H7 (cell line): Measurements from ENCODE around the gene CNN1. TPM values are rescaled to one million over a fixed set of nuclear protein-coding genes. Genes with fewer than 3 reads are reported as not detected.

Experiments
- DNase-seq: peaks from one replicate; pipeline ENCODE4 v3.0.0; 2012
- H3K27me3 ChIP-seq: 2 replicates; pipeline ENCODE4 v1.6.0; 2011; ENCODE audit warnings: mild to moderate bottlenecking, low read length; ENCODE audit not compliant: control insufficient read depth, insufficient read depth
- H3K36me3 ChIP-seq: replicated peaks from 2 replicates; pipeline ENCODE4 v1.5.1; 2011; ENCODE audit warnings: low read length; ENCODE audit not compliant: control insufficient read depth, insufficient read depth
- H3K4me3 ChIP-seq: 2 replicates; pipeline ENCODE4 v1.5.1; 2011; ENCODE audit warnings: low read depth, mild to moderate bottlenecking, control low read depth, low read length, moderate library complexity; ENCODE audit not compliant: insufficient read depth
- total RNA-seq: library from RNA; depleted of rRNA; stranded (reverse); fragments of >200 nt; shearing (Covaris generic); gene quantifications from 2 replicates; pipeline ENCODE4 v1.2.3, GENCODE V29; 2014

CNN1 gene
- total RNA-seq, 1 experiment from 2014 or later: 26.7 TPM

DNA sequence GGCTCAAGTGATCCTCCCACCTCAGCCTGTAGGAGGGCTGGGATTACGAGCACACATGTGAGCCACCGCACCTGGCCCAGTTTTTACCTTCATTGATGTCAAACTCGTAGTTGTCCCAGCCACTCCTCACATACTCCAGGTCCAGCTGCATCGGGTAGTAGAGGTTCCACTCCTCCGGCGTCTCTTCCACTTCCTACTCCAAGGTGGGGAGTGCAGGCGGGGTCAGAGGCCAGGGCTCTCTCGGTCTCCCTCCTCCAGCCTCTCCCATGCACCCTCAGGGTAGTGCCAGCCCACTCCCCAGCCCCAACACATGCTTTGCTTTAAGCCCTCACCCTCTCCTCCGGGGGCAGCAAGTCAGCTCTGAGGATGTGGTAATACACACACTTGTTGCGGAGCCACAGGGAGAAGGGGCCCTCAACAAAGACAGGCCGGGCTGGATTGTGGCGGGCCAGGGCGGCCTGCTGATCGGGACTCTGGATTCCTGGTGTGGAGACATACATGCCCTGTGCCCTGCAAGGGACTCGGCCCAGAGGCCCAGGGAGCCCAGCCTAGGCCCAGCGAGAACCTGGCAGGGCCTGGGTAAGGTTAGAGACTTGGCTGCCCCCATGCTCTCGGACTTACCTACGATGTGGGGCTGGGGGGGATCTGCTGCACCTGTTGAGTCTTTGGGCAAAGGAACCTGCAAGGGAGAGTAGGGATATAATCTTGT is 31.1 kb upstream of the CNN1 start:
- Histone ChIP-seq H3K36me3 (peaks cover 2% of the 10 kb centered on the region), H3K27me3 (no peaks in the 10 kb centered on the region), H3K4me3 (no peak overlapping the region)
- peak; percentile 57 for DNase-seq

DNA sequence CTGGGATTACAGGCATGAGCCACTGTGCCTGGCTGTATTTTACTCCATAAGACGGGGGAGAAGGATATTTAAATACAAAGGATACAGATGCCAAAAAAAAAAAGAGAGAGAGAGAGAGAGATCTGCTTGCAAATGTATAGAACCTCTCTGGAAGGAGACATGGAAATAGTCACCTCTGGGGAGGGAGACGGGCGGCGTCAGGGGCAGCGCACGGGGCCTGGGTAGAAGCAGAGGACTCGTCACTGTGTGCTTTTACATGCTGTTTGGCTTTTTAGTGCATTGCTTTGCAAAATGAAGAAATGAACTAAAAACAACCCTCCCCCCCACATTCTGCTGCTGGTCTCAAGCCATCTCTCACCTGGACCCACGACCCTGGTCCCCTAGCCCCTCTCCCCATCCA is 28.2 kb upstream of the CNN1 start:
- peak; percentile 24 for DNase-seq
- Histone ChIP-seq H3K27me3 (no peaks in the 10 kb centered on the region), H3K36me3 (peaks cover 3% of the 10 kb centered on the region), H3K4me3 (no peak overlapping the region)

DNA sequence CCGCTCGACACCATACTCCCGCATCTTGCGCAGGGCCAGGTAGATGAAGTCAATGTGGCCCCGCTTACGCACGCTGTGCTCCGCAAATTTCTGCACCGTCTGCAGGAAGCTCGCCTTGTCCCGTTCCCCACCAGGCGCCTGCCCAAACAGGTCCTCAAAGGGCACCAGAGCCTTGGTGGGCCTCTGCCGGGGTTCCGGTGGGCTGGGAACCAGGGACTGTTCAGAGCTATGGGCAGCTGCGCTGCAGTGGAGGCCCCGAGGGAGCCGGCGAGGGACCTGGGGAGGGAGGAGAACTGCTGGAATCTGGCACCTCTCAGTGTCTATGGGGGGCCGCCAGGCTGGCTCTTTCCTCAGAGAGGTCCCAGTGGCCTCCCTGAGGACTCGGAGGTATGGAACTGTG is 24.7 kb upstream of the CNN1 start:
- no peaks in the 10 kb centered on the region for H3K27me3 ChIP-seq
- H3K4me3 ChIP-seq: no peak overlapping the region
- H3K36me3 ChIP-seq: peaks cover 3% of the 10 kb centered on the region
- DNase-seq: peak; percentile 35

DNA sequence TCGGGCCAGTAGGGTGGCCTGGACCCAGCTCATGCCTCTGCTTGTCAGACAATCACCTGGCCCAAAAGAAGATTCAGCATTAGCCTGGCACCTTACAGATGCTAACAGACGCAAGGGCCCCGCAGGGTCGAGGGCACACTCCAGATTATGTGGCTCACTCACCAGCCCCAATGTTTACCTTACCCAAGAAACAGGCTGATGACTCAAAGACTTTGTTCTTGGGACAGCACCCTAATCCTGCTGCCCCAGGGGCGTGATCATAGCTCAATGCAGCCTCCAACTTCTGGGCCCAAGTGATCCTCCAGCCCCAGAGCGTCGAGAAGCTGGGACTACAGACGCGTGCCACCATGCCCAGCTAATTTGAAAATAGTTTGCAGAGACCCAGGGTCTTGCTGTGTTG is 19.5 kb upstream of the CNN1 start:
- no peak overlapping the region for H3K4me3 ChIP-seq
- H3K36me3 ChIP-seq: no peaks in the 10 kb centered on the region; the same call in 1 of the 2 replicates
- no peak for DNase-seq
- no peaks in the 10 kb centered on the region for H3K27me3 ChIP-seq

DNA sequence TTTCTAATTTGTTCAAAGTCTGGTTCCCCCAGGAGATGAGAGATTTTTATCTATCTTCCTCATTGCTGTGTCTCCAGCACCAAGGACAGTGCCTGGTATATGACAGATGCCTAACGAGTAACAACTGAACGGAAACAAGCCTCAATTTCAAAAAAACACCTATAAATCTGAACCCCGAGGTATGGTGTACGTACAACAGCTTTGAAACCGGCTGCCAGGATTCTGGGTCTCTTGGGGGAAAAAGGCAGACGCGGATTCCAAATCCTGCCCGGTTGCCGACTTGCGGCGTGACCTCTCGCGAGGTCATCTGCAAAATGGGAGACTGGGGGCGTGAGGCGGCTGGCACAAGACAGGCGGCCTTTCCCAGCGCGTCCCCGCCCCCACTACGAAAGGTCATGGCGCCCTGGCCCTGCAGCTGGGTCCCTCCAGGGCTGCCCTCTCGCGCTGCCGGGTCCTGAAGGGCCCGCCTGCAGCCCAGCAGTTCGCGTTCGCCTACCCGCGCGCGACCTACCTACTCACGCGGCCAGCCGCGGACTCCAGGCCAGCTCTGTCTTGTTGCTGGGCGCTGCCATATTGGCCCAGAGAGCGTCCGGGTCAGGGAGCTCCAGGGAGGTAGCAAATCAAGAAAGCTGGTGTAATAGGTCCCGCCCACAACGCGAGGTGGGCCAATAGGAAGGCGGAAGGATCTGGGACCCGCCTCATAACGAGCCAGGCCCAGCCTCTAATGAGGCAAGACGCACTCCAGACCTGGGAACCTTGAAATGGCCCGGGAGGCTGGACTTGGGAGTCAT is 9.9 kb upstream of the CNN1 start, which contains the start of gene ECSIT:
Gene ECSIT (minus strand): TSS at position 584 of the 791 bp plus-strand sequence. CDS start 9,964 bp downstream, outside the sequence.
- peak; percentile 97 for DNase-seq
- no peaks in the 10 kb centered on the region for H3K36me3 ChIP-seq
- no peaks in the 10 kb centered on the region for H3K27me3 ChIP-seq
- peak within 1 kb of the TSS; percentile 80 for H3K4me3 ChIP-seq

DNA sequence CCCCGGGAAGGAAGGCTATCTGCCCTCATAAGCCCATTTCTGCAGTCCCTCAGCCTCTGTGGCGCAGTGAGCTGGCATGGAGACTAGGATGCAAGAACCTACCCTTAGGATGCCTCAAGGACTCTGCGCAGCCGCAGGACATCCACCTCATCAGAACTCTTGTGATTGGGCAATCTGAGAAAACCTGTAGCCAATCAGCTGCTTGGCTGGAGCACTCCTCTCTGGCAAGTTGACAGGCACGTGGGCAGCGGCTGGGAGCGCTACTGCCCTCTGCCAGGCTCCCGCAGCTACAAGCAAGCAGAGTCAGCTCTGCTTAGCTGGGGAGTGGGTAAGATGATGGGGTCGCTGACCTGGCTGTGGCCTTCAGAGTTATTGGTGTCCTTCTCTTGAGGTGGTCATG is 8.2 kb upstream of the CNN1 start:
- Histone ChIP-seq H3K36me3 (no peaks in the 10 kb centered on the region), H3K27me3 (no peaks in the 10 kb centered on the region; the same call in 1 of the 2 replicates), H3K4me3 (no peak overlapping the region)
- peak; percentile 97 for DNase-seq

DNA sequence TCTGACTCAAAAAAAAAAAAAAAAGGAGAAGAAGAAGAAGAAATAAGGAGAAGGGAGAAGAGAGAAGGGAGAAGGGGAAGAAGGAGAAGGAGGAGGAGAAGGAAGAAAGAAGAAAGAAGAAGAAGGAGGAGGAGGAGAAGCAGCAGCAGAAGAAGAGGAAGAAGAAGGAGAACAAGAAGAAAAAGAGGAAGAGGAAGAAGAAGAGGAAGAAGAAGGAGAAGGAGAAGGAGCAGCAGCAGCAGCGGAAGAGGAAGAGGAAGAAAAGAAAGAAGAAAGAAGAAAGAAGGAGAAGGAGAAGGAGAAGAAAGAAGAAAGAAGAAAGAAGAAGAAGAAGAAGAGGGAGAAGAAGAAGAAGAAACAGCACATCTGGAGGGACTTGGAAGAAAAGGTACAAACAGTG is 4.1 kb upstream of the CNN1 start:
- no peak for DNase-seq

DNA sequence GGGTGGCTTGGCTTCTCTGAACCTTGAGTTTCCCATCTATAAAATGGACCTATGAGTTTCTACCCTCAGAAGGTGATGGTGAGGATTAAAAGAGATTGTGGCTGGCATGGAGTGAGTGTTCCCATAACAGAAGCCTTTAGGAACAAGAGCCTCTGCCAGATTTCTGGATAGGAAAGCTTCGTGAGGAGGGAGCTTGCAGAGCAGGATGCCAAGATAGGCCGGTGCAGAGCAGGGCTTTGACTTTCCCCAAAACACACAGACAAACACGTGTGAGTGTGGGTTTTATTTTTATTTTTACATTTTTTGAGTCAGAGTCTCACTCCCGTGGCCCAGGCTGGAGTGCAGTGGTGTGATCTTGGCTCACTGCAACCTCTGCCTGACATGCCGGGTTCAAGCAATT is 3.7 kb upstream of the CNN1 start:
- H3K4me3 ChIP-seq: no peak overlapping the region
- DNase-seq: no peak
- no peaks in the 10 kb centered on the region for H3K36me3 ChIP-seq
- H3K27me3 ChIP-seq: no peaks in the 10 kb centered on the region; the same call in 1 of the 2 replicates

More for the DNA sequence above, 4.1 kb upstream of the CNN1 start:
- no peak overlapping the region for H3K4me3 ChIP-seq
- H3K36me3 ChIP-seq: no peaks in the 10 kb centered on the region
- H3K27me3 ChIP-seq: no peaks in the 10 kb centered on the region; the same call in 1 of the 2 replicates

DNA sequence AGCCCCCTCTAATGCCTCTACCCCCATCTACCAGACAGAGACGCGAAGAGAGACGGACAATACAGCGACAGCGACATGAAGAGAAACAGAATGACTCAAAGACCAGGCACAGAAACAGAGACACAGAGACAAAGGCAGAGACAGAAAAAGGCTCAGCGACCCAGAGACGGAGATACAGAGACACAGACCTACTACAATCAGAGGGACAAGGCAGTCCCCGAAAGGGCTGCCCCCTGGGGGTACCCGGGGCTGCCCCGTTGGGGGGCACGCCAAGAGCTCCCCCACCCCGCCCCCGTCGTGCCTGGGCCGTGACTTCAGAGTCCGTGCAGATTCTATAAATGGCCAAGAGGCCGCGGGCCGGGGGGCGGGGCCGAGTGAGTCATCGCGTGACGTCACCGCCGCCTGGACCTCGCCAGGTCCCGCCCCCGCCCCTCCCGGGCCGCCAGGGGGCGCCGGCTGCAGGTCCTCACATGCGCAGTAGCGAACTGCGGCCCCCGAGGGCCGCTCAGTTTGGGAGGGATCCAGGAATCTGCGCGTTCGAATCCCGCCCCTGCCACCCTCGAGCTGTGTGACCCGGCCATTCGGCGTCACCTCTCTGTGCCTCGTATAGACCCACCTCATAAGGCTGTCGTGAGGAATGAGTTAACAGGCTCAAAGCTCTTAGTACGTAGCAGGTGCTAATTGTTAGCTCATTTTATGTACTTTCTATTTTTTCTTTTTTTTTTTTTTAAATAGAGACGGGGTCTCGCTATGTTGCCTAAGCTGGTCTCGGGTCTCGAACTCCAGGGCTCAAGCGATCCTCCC is 2.7 kb upstream of the CNN1 start:
- Histone ChIP-seq H3K36me3 (no peaks in the 10 kb centered on the region), H3K27me3 (no peaks in the 10 kb centered on the region; the same call in 1 of the 2 replicates), H3K4me3 (peak overlapping the region; percentile 41)
- peak; percentile 99 for DNase-seq

DNA sequence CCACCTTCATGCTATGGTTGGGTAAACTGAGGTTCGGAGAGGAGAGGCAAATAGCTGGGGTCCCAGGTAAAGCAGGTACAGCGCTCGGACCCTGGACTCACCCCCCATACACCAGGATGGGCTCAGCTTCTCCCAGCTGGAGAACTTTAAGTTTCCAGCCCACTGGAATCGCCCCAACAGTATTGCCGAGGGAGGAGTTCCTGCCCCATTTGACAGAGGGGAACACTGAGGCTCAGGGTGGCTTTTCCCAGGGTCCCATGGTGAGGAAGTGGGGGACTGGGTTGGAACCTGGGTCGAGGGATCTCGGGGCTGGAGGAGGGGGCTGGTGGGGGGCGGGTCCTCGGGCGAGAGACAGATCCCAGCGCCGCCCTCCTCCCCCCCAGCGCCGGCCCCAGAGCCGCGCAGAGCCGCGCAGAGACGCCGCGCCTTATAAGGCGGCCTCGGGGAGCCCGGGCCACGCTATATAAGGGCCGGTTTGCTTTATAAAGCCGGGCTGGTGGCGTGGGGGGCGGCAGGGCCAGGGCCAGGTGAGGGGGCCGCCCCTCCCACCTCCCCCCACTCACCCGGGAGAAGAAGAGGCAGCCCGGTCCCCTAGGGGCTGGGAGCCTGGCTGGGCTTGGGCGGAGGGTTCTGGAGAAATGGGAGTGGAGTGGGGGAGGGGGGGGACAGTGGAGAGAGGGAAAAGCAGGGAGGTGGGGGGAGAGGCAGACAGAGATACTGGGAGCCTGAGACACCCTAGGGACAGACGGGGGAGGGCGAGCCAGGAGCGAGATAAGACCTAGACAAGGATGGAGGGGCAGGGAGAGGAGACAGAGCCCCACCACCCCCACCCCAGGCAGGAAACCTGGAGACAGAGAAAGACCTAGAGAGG is 1.1 kb downstream of the CNN1 start:
- Histone ChIP-seq H3K4me3 (peak overlapping the region; percentile 38), H3K36me3 (no peaks in the 10 kb centered on the region), H3K27me3 (no peaks in the 10 kb centered on the region; the same call in 1 of the 2 replicates)
- peak; percentile 94 for DNase-seq

DNA sequence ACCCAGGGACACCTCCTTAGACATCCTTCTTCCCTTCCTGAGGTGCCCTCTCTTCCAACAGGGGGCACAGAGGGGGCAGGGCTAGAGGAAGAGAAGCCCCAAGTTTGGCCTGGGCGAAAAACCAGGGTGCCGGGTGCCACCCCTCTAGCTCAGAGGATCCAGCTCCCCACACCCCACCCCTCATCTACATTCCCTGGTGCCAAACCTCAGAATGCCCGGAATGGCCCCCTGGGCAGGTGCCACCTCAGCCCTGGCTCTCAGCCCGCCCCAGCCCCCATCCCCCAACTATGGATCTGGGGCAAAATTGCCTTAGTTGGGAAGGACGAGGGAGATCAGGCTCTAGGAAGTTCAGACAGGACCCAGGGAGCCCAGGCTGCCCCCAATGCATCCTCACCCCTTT is 2.0 kb downstream of the CNN1 start:
- Histone ChIP-seq H3K27me3 (no peaks in the 10 kb centered on the region; the same call in 1 of the 2 replicates), H3K36me3 (no peaks in the 10 kb centered on the region), H3K4me3 (no peak overlapping the region)
- DNase-seq: peak; percentile 46

DNA sequence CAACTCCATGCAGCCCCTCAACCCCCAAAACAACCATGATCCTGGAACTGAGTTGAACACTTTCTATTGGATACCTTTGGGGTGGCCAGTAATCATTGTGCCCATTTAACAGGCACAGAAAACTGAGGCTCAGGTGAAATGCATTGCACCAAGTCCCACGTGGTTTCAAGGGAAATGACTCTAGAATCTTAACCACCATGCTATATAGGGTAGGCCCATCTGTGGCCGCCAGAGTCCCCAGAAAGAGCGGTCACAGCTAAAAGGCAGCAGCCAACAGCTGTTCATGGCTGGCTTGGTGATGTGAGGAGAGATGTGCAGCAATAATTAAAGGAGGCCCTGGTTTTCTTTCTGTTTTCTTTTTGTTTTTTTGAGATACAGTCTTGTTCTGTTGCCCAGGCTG is 2.6 kb downstream of the CNN1 start:
- H3K4me3 ChIP-seq: no peak overlapping the region
- no peaks in the 10 kb centered on the region for H3K27me3 ChIP-seq
- H3K36me3 ChIP-seq: no peaks in the 10 kb centered on the region
- DNase-seq: no peak

DNA sequence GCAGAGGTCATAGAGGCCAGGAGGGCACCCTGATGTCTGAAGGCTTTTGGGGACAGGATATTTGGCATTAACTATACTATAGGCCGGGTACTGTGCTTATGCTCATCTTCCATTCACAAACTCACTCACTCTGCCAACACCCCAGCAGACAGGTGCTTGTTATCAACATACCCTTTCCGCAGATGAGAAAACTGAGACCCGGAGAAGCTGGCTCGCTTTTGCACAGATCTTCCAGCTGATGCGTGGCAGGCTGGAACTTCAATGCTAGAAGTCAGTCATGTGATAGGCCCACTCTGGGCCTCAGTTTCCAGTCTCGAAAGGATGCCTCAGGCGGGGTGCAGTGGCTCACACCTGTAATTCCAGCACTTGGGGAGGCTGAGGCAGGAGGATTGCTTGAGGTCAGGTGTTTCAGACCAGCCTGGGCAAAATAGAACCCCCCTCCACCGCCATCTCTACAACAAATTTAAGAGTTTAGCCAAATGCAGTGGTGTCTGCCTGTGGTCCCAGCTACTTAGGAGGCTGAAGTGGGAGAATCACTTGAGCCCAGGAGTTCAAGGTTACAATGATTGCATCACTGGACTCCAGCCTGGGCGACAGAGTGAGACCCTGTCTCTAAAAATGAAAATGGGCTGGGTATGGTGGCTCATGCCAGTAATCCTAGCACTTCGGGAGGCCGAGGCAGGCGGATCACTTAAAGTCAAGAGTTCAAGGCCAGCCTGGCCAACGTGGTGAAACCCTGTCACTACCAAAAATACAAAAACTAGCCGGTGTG is 9.5 kb downstream of the CNN1 start:
- no peak for DNase-seq
- Histone ChIP-seq H3K4me3 (no peak overlapping the region), H3K27me3 (no peaks in the 10 kb centered on the region), H3K36me3 (peaks cover 6% of the 10 kb centered on the region)
